ENCODE results near the gene SNX18. TPM values are rescaled to one million over a fixed set of nuclear protein-coding genes. Genes with fewer than 3 reads are reported as not detected.

Gene SNX18
- polyA plus RNA-seq, 2 of the 4 experiments (the other 2 are of a cell fraction) = 7.1 to 8.1 TPM

GRCh38 chr5:54544044-54544443 lies 26.5 kb downstream of the SNX18 start:
- WGBS (ENCODE audit: missing lambda C conversion rate) = 92% methylated on average over 4 of the region's 4 CpGs
- Histone ChIP-seq H3K4me1 (no peaks in the 10 kb centered on the region; the same call in 2 of the 3 replicates), H3K4me3 (no peak overlapping the region), H3K4me2 (no peak overlapping the region), H3K9me3 (no peaks in the 10 kb centered on the region), H3K27ac (no peak overlapping the region)
- ChIA-PET POLR2A (no interaction called here), CTCF (no interaction called here)
- ATAC-seq = no peak
- TF ChIP-seq CHD2 (IDR thresholded peaks at IDR 0.05; ENCODE audit: low read length, partially characterized antibody) (no peak), JUN (IDR thresholded peaks at IDR 0.05) (no peak), HMGXB4 (CRISPR knock-in tag; IDR thresholded peaks at IDR 0.05; ENCODE audit: borderline replicate concordance) (no peak), TFCP2L1 (CRISPR knock-in tag; IDR thresholded peaks at IDR 0.05) (no peak), MYC (IDR thresholded peaks at IDR 0.05; ENCODE audit: borderline replicate concordance, low read length) (no peak), PHF8 (IDR thresholded peaks at IDR 0.05; ENCODE audit: borderline replicate concordance, low read depth) (no peak), ZNF302 (CRISPR knock-in tag; IDR thresholded peaks at IDR 0.05) (no peak), ZSCAN20 (CRISPR knock-in tag; IDR thresholded peaks at IDR 0.05) (no peak), HEYL (CRISPR knock-in tag; IDR thresholded peaks at IDR 0.05) (no peak), PBX3 (IDR thresholded peaks at IDR 0.05) (no peak), CBX2 (IDR thresholded peaks at IDR 0.05; ENCODE audit: borderline replicate concordance, low read depth) (no peak), FOXS1 (CRISPR knock-in tag; IDR thresholded peaks at IDR 0.05) (no peak), RARB (CRISPR knock-in tag; IDR thresholded peaks at IDR 0.05) (no peak)
- DNase-seq (ENCODE audit: low read depth in 1 of 2, low spot score in 1 of 2) = no peak
- FAIRE-seq = no peak

- FAIRE-seq (no peak), ATAC-seq (no peak), DNase-seq (ENCODE audit: low read depth in 1 of 2, low spot score in 1 of 2) (no peak)
- TF ChIP-seq ATOH8 (CRISPR knock-in tag; IDR thresholded peaks at IDR 0.05; ENCODE audit: low read depth) (no peak), FOSB (CRISPR knock-in tag; IDR thresholded peaks at IDR 0.05) (no peak), EHMT2 (IDR thresholded peaks at IDR 0.05; ENCODE audit: low read depth) (no peak), CHD4 (IDR thresholded peaks at IDR 0.05; ENCODE audit: borderline replicate concordance) (no peak), HDAC2 (IDR thresholded peaks at IDR 0.05) (no peak), TP53 (CRISPR knock-in tag; IDR thresholded peaks at IDR 0.05) (no peak), MYC (IDR thresholded peaks at IDR 0.05; ENCODE audit: borderline replicate concordance, low read length) (no peak), HEYL (CRISPR knock-in tag; IDR thresholded peaks at IDR 0.05) (no peak), POLR2AphosphoS2 (conservative IDR thresholded peaks at IDR 0.05; ENCODE audit: low read length) (no peak), HOXB13 (CRISPR knock-in tag; IDR thresholded peaks at IDR 0.05; ENCODE audit: low read depth) (no peak)
- H3K4me1 ChIP-seq = no peaks in the 10 kb centered on the region; the same call in 2 of the 3 replicates
- ChIA-PET CTCF (no interaction called here), POLR2A (no interaction called here)
- no peak overlapping the region for H3K27ac ChIP-seq
- H3K4me2 ChIP-seq = no peak overlapping the region
- H3K9me3 ChIP-seq = no peaks in the 10 kb centered on the region
- 85% methylated on average over 6 of the region's 6 CpGs for WGBS (ENCODE audit: missing lambda C conversion rate)
- no peak overlapping the region for H3K4me3 ChIP-seq
Observed at GRCh38 chr5:54545796-54546195, 28.2 kb downstream of the SNX18 start.

All from A549 (cell line).